Measurements from ENCODE around the gene SP140.
"Not testable (repeated sequence)": the region's sequence is repeated elsewhere in the genome, so short reads cannot be mapped to it uniquely, and the experiment has no call there.

The SP140 gene

DNA sequence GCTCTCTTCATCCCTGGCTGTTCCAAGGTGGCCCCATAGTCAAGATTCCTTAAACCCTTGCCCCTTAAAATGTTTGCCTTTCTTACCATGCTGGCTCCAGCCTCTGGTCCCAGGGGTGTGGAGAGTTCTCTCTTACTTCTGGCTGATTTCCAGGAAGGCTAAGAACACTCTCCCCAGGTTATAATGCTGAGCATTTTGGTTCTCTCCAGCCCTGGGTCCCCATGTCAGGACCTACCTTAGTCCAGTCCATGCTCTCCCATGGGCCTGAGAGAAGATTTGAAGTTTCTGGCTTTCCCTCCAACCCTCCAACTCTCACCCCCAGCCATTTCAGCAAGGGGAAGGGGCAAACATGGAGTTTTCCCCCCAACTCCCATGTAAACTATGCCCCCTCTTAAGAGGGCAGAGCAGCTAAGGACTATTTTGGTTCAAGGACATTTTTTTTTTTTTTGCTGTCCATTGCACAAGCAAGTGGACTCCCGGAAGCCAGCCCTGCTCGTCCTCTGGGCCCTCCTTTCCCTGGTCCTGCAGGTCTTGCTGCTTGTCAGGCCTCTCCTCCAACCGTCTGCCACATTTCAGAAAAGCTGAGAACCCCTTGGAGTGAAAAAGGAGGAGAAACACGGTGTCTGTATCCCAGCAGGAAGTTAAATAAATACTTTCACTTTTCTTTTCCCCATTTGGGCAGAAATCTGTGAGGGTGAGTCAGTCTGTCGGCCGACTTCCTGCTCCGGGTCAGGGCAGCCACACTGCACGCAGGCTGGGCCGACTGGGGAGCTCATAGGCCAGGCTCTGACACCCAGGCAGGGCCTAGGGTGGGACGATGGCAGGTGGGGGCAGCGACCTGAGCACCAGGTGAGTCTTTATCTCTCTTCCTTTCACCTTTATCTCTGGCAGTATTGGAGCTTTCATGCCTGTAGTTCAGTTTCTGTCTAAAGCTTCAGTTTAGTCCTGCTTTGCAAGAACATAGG lies 101.2 kb downstream of the SP140 start, which contains the start of gene SP140L:
SP140L (plus strand) TSS at position 741 of the 965 bp plus-strand sequence; CDS start at position 818, 77 bp downstream.
- peak; percentile 41 for DNase-seq

DNA sequence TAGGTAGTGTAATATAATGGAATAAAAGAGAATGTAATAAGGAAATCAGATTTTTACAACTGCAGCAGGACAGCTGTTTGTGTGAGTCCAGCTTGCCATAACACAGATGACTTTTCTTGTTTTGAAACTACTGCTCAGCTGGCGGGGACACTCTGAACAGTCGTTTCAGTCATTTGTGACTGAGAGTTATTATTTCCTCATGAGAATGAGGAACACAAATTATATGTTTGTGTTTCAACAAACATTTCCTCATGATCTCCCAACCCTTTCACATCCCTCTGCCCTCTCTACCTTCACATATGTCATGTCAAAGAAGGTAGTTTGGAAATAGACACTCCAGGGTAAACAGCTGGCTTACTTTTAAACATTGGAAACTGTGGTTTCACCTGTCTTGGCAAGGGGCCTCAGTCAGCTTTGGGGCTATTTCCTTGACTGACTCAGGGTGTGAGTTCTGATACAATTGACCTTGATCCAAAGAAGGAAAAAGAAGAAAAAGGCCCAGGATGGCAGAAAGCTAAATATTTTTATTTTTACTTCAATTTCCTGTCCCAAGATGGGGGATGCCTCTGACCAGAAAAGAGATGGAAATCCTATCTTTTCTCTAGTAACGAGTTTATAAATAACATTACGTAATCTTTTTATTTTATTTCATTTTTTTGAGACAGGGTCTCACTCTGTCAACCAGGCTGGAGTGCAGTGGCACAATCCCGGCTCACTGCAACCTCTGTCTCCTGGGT lies 102.0 kb downstream of the SP140 start:
- DNase-seq, result no peak

DNA sequence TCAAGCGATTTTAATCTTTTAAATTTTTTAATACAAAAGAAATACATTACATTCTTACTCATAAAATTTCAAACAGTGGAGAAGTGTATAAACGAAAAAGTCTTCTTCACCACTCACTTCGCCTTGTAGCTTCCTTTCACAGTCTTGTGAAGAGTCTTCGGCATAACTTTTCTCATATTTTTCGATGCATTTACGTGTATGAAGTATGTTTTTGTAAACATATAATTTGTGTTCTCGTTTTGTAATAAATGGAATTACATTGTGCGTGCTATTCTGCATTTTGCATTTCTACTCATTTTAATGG lies 102.6 kb downstream of the SP140 start:
- no peak for DNase-seq

DNA sequence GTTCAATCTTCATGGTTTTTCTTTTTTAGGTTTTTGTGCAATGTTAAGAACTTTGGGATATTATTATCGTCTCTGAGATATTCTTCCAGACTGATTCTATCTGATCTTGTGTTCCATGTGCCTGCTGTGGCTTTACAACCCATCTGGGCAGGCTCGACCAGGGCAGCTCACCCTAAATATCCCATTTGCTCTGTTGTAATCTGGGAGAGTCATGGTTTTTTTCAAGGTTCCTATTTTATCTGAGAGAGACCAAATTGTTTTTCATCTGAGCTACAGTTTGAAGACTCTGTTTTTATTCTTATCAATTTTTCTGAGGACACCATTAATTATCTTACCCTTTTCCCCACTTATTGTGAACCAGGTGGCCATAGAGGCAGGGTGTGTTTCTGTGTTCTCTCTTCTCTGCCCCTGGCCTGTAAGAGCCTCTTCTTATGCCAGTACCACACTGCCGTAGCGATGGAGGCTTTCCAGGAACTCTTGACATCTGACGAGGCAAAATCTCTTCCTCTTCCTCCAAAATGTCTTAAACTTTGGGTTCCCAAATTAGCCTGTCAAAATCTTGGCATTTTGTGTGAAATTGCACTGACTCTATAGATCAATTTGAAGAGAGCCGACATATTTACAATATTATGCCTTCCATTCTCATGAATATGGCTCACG lies 104.5 kb downstream of the SP140 start:
- no peak for DNase-seq

DNA sequence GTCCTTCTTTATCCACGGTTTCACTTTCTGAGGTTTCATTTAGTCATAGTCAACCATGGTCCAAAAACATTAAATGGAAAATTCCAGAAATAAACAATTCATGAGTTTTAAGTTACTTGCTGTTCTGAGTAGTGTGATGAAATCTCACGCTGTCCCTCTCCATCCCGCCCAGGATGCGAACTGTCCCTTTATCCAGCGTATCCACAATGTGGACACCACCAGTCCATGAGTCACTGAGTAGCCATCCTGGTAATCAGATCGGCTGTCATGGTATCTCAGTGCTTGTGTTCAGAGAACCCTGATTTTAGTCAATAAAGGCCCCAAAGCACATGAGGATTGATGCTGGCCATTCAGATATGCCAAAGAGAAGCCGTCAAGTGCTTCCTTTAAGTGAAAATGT lies 105.2 kb downstream of the SP140 start:
- DNase-seq, result no peak

DNA sequence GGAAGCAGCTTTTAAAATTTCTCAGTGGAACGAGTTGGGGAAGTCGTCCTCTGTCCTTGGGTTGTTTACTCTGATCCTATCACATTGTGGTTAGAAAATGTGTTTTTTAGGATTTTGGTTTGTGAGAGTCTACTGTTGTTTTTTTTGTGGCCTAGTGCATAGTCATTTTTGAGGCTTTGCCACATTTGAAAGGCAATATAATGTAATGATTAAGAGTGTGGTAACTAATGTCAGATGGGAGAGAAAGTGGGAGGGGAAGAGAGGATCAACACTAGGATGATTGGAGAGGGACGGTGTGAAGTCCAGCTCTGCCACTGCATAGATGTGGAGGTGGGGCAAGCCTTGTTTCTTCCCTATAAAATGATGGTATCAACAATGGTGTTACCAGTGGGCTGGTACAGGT lies 109.9 kb downstream of the SP140 start:
- no peak for DNase-seq

DNA sequence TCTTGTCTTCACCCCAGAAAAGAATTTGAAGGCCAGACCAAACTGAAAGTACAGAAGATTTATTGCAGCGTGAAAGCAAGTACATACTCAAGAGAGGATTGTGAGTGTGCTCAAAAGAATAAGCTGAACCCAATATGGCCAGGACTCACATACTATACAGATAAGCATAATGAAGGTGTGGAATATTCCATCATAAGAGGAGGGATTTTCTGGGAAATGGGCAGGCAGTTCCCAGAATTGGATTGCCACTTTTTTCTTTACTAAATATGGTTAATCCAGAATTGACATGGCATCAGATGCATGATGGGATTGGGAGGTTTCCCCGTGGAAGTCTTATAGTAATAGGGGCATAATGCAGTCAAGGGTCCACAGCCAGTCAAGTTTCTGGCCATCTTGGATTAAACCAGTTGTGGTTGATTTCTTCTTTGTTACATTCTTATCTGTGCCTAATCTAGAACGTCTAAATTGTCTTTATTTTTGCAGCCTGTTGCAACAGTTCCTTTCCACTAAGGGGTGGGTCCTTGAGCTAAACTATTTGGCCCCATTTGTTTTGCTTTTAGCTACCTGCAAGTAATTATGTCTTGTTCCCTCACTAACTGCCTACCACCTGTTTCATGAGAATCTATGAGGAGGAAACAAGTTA lies 110.4 kb downstream of the SP140 start:
- DNase-seq, result no peak

DNA sequence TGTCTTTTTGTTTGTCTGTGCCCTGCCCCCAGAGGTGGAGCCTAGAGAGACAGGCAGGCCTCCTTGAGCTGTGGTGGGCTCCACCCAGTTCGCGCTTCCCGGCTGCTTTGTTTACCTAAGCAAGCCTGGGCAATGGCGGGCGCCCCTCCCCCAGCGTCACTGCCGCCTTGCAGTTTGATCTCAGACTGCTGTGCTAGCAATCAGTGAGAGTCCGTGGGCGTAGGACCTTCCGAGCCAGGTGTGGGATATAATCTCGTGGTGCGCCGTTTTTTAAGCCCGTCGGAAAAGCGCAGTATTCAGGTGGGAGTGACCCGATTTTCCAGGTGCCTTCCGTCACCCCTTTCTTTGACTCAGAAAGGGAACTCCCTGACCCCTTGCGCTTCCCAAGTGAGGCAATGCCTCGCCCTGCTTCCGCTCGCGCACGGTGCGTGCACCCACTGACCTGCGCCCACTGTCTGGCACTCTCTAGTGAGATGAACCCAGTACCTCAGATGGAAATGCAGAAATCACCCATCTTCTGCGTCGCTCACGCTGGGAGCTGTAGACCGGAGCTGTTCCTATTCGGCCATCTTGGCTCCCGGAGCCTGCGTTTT lies 116.5 kb downstream of the SP140 start:
- DNase-seq, result not testable (repeated sequence)

DNA sequence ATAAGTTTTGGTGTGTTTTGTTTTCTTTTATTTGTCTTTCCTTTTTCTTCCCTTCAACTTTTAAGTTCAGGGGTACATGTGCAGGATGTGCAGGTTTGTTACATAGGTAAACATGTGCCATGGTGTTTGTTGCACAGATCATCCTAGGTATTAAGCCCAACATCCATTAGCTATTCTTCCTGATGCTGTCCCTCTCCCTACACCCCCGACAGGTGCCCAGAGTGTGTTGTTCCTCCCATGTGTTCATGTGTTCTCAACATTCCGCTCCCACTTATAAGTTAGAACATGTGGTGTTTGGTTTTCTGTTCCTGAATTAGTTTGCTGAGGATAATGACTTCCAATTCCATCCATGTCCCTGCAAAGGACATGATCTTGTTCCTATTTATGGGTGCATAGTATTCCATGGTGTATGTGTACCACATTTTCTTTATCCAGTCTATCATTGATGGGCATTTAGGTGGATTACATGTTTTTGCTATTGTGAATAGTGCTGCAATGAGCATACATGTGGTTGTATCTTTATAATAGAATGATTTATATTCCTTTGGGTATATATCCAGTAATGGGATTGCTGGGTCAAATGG lies 117.6 kb downstream of the SP140 start:
- not testable (repeated sequence) for DNase-seq

DNA sequence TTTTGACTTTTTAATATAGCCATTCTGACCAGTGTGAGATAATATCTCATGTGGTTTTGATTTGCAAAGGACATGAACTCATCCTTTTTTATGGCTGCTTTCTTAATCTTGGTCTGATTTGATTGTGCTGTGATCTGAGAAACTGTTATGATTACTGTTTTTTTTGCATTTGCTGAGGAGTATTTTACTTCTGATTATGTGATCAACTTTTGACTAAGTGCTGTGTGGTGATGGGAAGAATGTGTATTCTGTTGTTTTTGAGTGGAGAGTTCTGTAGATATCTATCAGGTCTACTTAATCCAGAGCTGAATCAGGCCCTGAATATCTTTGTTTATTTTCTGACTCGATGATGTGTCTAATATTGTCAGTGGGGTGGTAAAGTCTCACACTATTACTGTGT lies 118.2 kb downstream of the SP140 start:
- DNase-seq, result no peak

DNA sequence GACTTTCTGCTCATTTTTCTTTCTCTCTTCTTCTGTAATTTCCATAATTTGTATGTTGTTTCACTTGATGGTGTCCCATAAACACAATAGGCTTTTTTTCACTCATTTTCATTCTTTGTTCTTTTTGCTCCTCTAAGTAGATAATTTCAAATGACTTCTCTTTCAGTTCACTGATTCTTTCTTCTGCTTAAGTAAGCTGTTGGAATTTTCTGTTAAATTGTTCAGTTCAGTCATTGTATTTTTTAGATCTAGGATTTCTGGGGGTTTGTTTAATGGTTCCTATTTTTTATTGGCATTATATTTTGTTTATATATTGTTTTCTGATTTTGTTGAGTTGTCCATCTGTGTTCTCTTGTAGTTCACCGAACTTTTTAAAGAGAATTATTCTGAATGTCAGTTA lies 120.9 kb downstream of the SP140 start:
- DNase-seq, result no peak

DNA sequence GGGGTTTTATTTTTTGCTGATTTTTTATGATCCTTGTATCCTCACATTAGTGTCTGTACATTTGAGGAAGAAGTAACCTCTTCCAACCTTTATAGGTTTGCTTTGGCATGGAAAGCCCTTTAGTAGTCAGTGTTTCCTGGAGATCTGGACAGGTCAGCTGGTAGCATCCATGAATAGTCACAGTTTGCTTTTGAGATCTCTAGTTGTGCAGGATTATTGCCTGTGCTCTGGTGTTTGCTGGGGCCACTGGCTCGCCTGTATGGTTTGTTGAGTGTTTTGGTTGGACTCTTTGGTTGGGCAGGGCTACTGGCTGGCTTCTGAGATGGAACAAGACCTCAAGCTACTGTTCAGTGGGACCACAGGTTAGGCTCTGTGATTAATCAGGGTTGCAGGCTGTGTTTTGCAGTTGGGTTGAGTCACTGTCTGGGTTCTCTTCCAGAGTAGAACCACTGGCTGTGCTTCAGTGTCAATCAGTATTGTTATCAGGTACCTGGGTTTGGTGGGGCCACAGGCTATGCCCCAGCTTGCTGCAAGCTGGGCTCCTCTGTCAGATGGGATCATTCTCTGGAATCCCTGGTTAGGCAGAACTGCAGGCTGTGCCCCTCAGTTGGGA lies 121.5 kb downstream of the SP140 start:
- no peak for DNase-seq

DNA sequence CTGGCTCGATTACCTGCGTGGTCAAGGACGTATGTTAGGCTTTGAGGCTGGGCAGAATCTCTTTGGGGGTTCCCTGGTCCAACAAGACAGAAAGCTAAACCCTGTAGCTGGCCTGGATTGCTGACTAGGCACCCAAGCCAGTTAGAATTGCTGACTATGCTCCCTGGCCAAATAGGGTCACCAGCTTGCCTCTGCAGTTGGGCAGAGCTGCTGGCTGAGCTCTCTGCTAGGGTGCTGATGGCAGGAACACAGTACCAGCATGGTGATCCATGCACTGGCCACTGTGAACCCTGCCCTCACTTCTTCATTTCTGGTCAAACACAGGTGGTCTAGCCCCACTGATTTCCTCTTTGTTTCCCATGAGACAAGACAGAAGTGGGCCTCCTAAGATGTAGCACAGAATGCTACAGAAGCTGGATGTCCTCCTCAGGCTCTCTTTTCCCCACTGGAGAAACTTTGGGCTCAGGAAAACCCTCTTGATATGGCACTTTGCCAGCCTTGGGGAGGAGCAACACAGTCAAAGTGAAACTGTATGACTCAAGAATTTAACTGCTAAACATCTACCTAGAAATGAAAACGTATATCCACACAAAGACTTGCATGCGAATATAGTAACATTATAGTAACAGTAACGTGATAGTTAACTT lies 122.2 kb downstream of the SP140 start:
- DNase-seq, result no peak

DNA sequence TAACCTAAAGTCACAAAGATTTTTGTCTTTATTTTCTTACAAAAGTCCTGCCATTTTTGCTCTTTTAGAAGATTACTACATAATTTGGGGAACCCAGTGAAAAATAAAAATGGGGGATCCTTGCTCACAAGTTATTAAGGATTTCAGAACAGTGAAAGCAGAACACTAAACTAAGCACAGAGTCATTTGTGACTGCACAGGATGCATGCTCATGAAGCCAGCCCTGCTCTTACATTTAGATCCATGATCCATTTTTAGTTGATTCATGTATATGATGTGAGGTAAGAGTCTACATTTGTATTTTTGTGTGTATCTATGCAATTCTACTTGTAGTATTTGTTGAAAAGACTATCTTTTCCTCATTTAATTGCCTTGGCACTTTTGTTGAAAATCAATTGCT lies 123.3 kb downstream of the SP140 start:
- no peak for DNase-seq

DNA sequence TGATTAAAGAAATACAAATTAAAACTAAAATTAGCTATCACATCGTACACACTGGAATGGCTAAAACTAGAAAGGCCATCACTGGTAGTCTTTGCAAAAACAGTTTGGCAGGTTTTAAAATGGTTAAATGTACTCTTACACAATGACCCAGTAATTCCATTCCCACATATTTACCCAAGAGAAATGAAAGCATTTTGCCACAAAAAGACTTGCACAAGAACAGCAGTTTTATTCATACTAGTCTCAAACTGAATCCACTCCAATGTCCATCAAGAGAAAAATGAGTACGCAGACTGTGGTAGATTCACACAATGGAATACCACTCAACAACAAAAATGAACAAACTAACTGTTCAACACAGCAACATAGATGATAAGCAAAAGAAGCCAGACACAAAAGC lies 130.5 kb downstream of the SP140 start:
- no peak for DNase-seq

DNA sequence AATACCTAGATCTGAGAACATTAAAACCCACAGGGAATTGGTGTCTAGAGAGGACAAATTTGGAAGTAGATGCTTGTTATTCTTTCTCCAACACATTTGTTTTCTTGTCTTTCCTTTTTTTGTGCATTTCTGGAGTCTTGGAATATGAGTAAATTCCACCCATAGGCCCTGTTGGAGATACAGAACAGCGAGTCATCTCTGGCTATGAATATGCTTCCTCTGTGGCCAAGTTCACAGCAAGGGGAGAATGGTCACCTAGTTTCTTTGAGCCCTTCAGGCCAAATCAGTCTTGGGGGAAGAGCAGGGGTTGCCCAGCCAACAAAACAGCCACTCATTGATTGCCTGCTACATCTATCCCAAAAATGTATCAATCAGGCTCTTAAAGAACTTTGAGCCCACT lies 132.8 kb downstream of the SP140 start:
- no peak for DNase-seq

DNA sequence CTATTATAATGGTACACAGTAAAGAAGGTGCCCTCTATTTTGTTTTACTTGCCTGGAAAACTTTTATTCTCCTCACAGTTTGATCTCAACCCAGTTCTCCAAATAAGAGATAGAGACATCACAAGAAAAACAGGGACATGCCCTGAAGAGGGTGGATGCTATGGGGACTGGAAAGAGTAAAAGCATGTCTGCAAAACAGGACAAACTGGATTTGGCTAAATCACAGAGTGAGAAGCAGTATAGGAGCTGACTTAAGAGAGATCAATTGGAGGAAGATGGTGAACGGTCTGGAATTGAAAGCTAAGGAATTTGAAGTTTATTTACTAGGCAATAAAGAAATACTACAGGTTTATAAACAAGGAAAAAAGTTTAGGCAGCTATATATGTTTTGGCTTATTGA lies 134.5 kb downstream of the SP140 start:
- no peak for DNase-seq

DNA sequence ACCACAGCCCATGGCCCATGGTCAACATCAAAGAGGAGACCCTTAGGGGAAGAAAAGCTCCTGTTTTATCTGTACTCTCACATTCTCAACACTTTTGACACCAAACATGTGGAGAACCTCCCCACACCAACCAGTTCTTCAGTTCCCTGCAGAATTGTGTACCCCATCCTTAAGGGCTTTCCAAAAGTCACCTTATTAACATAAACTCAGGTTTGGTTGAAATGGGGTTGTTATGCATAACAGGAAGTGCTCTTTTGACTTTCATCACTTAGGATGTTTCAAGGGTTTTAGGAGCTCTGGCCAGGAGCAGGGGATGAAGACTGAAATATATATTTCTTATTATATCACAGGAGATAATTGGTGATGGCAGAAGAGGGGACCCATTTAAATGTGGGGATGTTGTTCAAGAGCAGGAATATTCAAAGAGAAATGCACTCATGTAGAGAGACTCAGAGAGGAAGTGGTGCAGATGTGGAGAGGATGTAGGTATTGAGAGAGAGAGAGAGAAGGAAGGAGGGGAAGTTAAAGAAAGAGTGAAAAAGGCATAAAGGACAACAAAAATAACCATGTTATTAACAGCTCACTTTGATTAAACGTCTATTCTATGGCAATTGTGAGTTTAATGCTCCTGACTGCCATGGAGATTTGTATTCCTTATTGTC lies 136.6 kb downstream of the SP140 start:
- no peak for DNase-seq
